Prostate gland (tissue), 2 donors: ENCODE measurements around the gene KCND3.

Experiments used
- POLR2AphosphoS5 ChIP-seq: sonication (generic); formaldehyde crosslinking; IDR thresholded peaks from one replicate; pipeline ENCODE4 v1.6.1; 2017; ENCODE audit warnings: antibody characterized with exemption
- TF ChIP-seq, protein P1 (sequence below), 4 experiments: fragments of 200-600 bp in 2 of 4; fragments of 450-650 bp in 2 of 4; sonication (generic) in 2 of 4; IDR thresholded peaks; 1 replicate in 3 of 4; 2 replicates in 1 of 4; pipeline ENCODE4 v1.5.1; 2016 to 2019; ENCODE audit warnings: antibody characterized with exemption in 4 of 4, mild to moderate bottlenecking in 2 of 4, moderate library complexity in 2 of 4

DNA sequence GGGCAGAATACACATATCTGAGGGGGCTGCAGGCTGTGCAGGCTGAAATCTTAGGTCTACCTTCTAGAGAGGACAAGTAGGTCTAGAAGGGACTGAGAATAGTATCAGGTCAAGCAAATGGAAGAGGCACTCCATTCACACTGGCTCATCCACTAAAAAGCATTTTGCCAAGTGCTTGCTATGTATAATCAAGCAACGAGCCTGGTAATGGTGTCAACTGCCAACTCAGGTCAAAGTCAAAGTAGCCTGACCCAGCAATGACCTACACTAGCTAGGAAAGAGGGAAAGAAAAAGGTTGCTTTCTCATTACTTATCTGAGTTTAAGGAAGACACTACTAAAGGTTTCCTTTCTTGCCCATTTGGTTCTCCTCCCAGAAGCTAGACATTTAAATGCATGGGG is 10.8 kb downstream of the KCND3 start:
- no peak for TF ChIP-seq POLR2AphosphoS5
- TF ChIP-seq, protein P1, sequence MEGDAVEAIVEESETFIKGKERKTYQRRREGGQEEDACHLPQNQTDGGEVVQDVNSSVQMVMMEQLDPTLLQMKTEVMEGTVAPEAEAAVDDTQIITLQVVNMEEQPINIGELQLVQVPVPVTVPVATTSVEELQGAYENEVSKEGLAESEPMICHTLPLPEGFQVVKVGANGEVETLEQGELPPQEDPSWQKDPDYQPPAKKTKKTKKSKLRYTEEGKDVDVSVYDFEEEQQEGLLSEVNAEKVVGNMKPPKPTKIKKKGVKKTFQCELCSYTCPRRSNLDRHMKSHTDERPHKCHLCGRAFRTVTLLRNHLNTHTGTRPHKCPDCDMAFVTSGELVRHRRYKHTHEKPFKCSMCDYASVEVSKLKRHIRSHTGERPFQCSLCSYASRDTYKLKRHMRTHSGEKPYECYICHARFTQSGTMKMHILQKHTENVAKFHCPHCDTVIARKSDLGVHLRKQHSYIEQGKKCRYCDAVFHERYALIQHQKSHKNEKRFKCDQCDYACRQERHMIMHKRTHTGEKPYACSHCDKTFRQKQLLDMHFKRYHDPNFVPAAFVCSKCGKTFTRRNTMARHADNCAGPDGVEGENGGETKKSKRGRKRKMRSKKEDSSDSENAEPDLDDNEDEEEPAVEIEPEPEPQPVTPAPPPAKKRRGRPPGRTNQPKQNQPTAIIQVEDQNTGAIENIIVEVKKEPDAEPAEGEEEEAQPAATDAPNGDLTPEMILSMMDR (IDR thresholded peaks at IDR 0.05): no peak
